Endothelial cell of umbilical vein (primary cell): ENCODE results near the gene PRIMPOL. TPM values are rescaled to one million over a fixed set of nuclear protein-coding genes. Genes with fewer than 3 reads are reported as not detected.

Experiments
- BruUV-seq: library from RNA; stranded (reverse); fragments of 400-500 nt; replicated peaks from 2 replicates; lab custom pipeline; 2021; lab: Mats Ljungman, UMichigan
- CTCF ChIA-PET: fragments of 300-600, 350-600 bp; sonication (Branson Sonifier 250); formaldehyde crosslinking; loops from one replicate; lab custom pipeline; 2021; ENCODE audit warnings: antibody characterized with exemption, inconsistent platforms; lab: Charles Lee
- POLR2A ChIA-PET: fragments of 300-600, 350-600 bp; sonication (Branson Sonifier 250); formaldehyde crosslinking; loops from one replicate; lab custom pipeline; 2021; ENCODE audit warnings: antibody characterized with exemption, inconsistent platforms; lab: Charles Lee
- DNase-seq: peaks from one replicate; pipeline ENCODE4 v3.0.0-alpha.2; 2011; ENCODE audit warnings: low read depth, low spot score
- FAIRE-seq: peaks from 2 replicates; lab custom pipeline; 2011; peaks lifted over from hg19 to GRCh38; lab: Jason Lieb, UNC
- H2AFZ ChIP-seq: 2 replicates; pipeline ENCODE4 v1.6.0; 2012; ENCODE audit warnings: low read depth, low read length, control low read depth, inconsistent platforms
- H3K27ac ChIP-seq: 2 replicates; pipeline ENCODE4 v1.5.1; 2011; ENCODE audit warnings: low read depth, mild to moderate bottlenecking, control low read depth, low read length, moderate library complexity; ENCODE audit not compliant: insufficient read depth
- H3K27me3 ChIP-seq, 2 experiments: 2 replicates each; pipeline versions ENCODE4 v1.6.0 to v1.6.1; 2011; ENCODE audit warnings: low read length in 2 of 2, mixed read lengths in 1 of 2; ENCODE audit not compliant: control insufficient read depth in 2 of 2, insufficient read depth in 2 of 2
- H3K36me3 ChIP-seq, 2 experiments: 2 replicates in 1 of 2; 3 replicates in 1 of 2; pipeline ENCODE4 v1.5.1; 2011; ENCODE audit warnings: low read length in 2 of 2, mild to moderate bottlenecking in 1 of 2, moderate library complexity in 1 of 2; ENCODE audit not compliant: control insufficient read depth in 2 of 2, insufficient read depth in 2 of 2; ENCODE audit errors: extremely low read depth in 1 of 2
- H3K4me1 ChIP-seq: 3 replicates; pipeline ENCODE4 v1.5.1; 2011; ENCODE audit warnings: mild to moderate bottlenecking, low read length; ENCODE audit not compliant: control insufficient read depth, insufficient read depth; ENCODE audit errors: extremely low read depth
- H3K4me2 ChIP-seq: 2 replicates; pipeline ENCODE4 v1.6.1; 2011; ENCODE audit warnings: low read length, control low read depth, mixed read lengths; ENCODE audit not compliant: insufficient read depth
- H3K4me3 ChIP-seq, 3 experiments: fragments of 200-600 bp in 1 of 3; sonication (generic), shearing (Covaris generic) in 1 of 3; replicated peaks in 1 of 3; 2 replicates each; pipeline ENCODE4 v1.5.1; 2011 to 2016; ENCODE audit warnings: control low read depth in 3 of 3, low read length in 3 of 3, mild to moderate bottlenecking in 2 of 3, inconsistent platforms in 1 of 3, low read depth in 1 of 3, moderate library complexity in 1 of 3; ENCODE audit not compliant: insufficient read depth in 1 of 3
- H3K79me2 ChIP-seq: 2 replicates; pipeline ENCODE4 v1.6.0; 2012; ENCODE audit warnings: low read length, inconsistent platforms; ENCODE audit not compliant: control insufficient read depth, insufficient read depth
- H3K9ac ChIP-seq: replicated peaks from 2 replicates; pipeline ENCODE3; 2011; ENCODE audit warnings: low read length, control low read depth; ENCODE audit not compliant: insufficient read depth; ENCODE audit errors: extremely low read depth
- H3K9me1 ChIP-seq: replicated peaks from 3 replicates; pipeline ENCODE4 v1.6.0; 2011; ENCODE audit warnings: mild to moderate bottlenecking, low read length; ENCODE audit not compliant: control insufficient read depth, insufficient read depth; ENCODE audit errors: extremely low read depth
- H3K9me3 ChIP-seq: replicated peaks from 2 replicates; pipeline ENCODE4 v1.5.1; 2012; ENCODE audit warnings: low read length, inconsistent platforms; ENCODE audit not compliant: control insufficient read depth, insufficient read depth
- H4K20me1 ChIP-seq: replicated peaks from 2 replicates; pipeline ENCODE3; 2011; ENCODE audit warnings: mild to moderate bottlenecking, low read length; ENCODE audit not compliant: control insufficient read depth, insufficient read depth; ENCODE audit errors: extremely low read depth
- EZH2 ChIP-seq: IDR thresholded peaks from 2 replicates; pipeline ENCODE4 v1.6.1; 2012; ENCODE audit warnings: borderline replicate concordance, low read depth, mild to moderate bottlenecking, moderate library complexity, low read length, inconsistent platforms; ENCODE audit not compliant: severe bottlenecking
- FOS ChIP-seq: IDR thresholded peaks from 2 replicates; pipeline ENCODE4 v1.6.1; 2011; ENCODE audit warnings: mild to moderate bottlenecking, low read length, moderate library complexity, borderline replicate concordance; ENCODE audit not compliant: insufficient read depth
- GATA2 ChIP-seq: IDR thresholded peaks from 2 replicates; pipeline ENCODE4 v1.7.0; 2011; ENCODE audit warnings: low read depth, mild to moderate bottlenecking, moderate library complexity, mixed read lengths, low read length; ENCODE audit not compliant: insufficient read length, insufficient read depth
- JUN ChIP-seq: IDR thresholded peaks from 2 replicates; pipeline ENCODE4 v1.6.1; 2011; ENCODE audit warnings: borderline replicate concordance, low read depth; ENCODE audit not compliant: insufficient read length, insufficient read depth
- MAX ChIP-seq: IDR thresholded peaks from 2 replicates; pipeline ENCODE4 v1.6.1; 2011; ENCODE audit not compliant: insufficient read depth, insufficient read length
- MYC ChIP-seq: IDR thresholded peaks from one replicate; pipeline ENCODE4 v1.6.1; 2011; ENCODE audit warnings: mild to moderate bottlenecking, low read depth, low read length
- POLR2A ChIP-seq: IDR thresholded peaks from 2 replicates; pipeline ENCODE4 v1.6.1; 2012; ENCODE audit warnings: low read depth, mild to moderate bottlenecking, control low read depth, low read length
- POLR2AphosphoS5 ChIP-seq: IDR thresholded peaks from 2 replicates; pipeline ENCODE4 v1.6.1; 2012; ENCODE audit warnings: low read depth, mild to moderate bottlenecking, control low read depth, low read length, moderate library complexity; ENCODE audit not compliant: insufficient read depth
- dilution Hi-C: fragments of 300-500 bp; cut with MboI; formaldehyde crosslinking; loops from one replicate; pipeline ENCODE4 v1.15.0; 2019; ENCODE audit warnings: low sequenced_read_pairs; ENCODE audit not compliant: extremely low pct_ligation_motif_present
- intact Hi-C: fragments of 100-400 bp; cut with micrococcal nuclease; formaldehyde crosslinking; loops from one replicate; pipeline ENCODE4 v1.10.0; 2022
- polyA plus RNA-seq, 4 experiments: library from polyadenylated mRNA; depleted of rRNA in 3 of 4; stranded (reverse) in 3 of 4; unstranded in 1 of 4; fragments of >200 nt; gene quantifications; 2 replicates each; pipeline versions ENCODE4 v1.2.1 to v1.2.3, GENCODE V29; 2011 to 2012; ENCODE audit warnings: missing spikeins in 1 of 4
- total RNA-seq: library from RNA; stranded (reverse); gene quantifications from 2 replicates; pipeline ENCODE4 v1.2.3, GENCODE V29; 2021
- TF ChIP-seq, protein P1 (sequence below), 2 donors: IDR thresholded peaks; 1 replicate in 1 of 2; 2 replicates in 1 of 2; pipeline ENCODE4 v1.5.1; 2011; ENCODE audit warnings: low read length in 2 of 2, mild to moderate bottlenecking in 2 of 2, moderate library complexity in 2 of 2, control low read depth in 1 of 2, inconsistent platforms in 1 of 2, low read depth in 1 of 2; ENCODE audit not compliant: insufficient read depth in 1 of 2; ENCODE audit errors: extremely low read depth in 1 of 2

Gene PRIMPOL
- total and polyA plus RNA-seq, 2 donors (not counting 3 experiments of a cell fraction or from before 2014, with no cell fraction given) = 5.9 to 11.1 TPM

GRCh38 chr4:184743650-184744049 lies 94.1 kb downstream of the PRIMPOL start:
- Histone ChIP-seq H2AFZ (no peak overlapping the region), H3K27ac (no peak overlapping the region), H3K4me2 (no peak overlapping the region), H3K9me3 (no peaks in the 10 kb centered on the region), H3K4me1 (peaks cover 4% of the 10 kb centered on the region), H3K27me3 (no peaks in the 10 kb centered on the region), H3K9me1 (no peaks in the 10 kb centered on the region), H3K9ac (no peak overlapping the region), H3K36me3 (no peaks in the 10 kb centered on the region), H3K79me2 (no peaks in the 10 kb centered on the region), H3K4me3 (no peak overlapping the region), H4K20me1 (no peaks in the 10 kb centered on the region)
- TF ChIP-seq GATA2 = no peak
- no peak for TF ChIP-seq EZH2
- TF ChIP-seq, protein P1, sequence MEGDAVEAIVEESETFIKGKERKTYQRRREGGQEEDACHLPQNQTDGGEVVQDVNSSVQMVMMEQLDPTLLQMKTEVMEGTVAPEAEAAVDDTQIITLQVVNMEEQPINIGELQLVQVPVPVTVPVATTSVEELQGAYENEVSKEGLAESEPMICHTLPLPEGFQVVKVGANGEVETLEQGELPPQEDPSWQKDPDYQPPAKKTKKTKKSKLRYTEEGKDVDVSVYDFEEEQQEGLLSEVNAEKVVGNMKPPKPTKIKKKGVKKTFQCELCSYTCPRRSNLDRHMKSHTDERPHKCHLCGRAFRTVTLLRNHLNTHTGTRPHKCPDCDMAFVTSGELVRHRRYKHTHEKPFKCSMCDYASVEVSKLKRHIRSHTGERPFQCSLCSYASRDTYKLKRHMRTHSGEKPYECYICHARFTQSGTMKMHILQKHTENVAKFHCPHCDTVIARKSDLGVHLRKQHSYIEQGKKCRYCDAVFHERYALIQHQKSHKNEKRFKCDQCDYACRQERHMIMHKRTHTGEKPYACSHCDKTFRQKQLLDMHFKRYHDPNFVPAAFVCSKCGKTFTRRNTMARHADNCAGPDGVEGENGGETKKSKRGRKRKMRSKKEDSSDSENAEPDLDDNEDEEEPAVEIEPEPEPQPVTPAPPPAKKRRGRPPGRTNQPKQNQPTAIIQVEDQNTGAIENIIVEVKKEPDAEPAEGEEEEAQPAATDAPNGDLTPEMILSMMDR (IDR thresholded peaks at IDR 0.05; ENCODE audit: extremely low read depth in 1 of 2, insufficient read depth in 1 of 2, low read depth in 1 of 2, low read length in 2 of 2) = no peak
- TF ChIP-seq MAX = no peak
- no peak for TF ChIP-seq POLR2AphosphoS5
- no peak for TF ChIP-seq POLR2A
- no peak for TF ChIP-seq MYC
- TF ChIP-seq FOS = no peak
- TF ChIP-seq JUN = no peak
- BruUV-seq = no TSS peak
- dilution Hi-C loops (no loop called here), intact Hi-C loops (loop anchor here (2.0 to 10.0 kb wide), 3 partner anchors 161 to 261 kb away; no protein-coding TSS in a partner anchor)
- FAIRE-seq (no peak), DNase-seq (no peak)
- ChIA-PET CTCF (interaction anchor here (1.0 to 1.4 kb wide), 3 partner anchors 76 to 478 kb away, joined by 3 read pairs; no protein-coding TSS in a partner anchor), POLR2A (no interaction called here)
